A549 treated with GW870086 at 1 μM for 4 hours (cell line): ENCODE data around the gene ZMIZ2. TPM values are rescaled to one million over a fixed set of nuclear protein-coding genes. Genes with fewer than 3 reads are reported as not detected.

Source experiments
- total RNA-seq: library from RNA; stranded (reverse); fragments of 200-300 nt; extraction: Qiagen RNA extraction; gene quantifications from 5 replicates; pipeline ENCODE4 v1.2.3, GENCODE V29; 2022; ENCODE audit warnings: low read depth

Gene ZMIZ2
- 24.8 to 32.9 TPM (median 31.7 TPM) in 5 replicates for total RNA-seq

GRCh38 chr7:44748045-44748947 lies at the start of gene ZMIZ2:
ZMIZ2 (plus strand) TSS chr7:44748847; CDS start chr7:44756250, 7,403 bp downstream.

GRCh38 chr7:44796504-44797328 lies 48.1 kb downstream of the ZMIZ2 start, which contains the start of gene PPIA:
PPIA (plus strand) TSS chr7:44796681; CDS start chr7:44796725, 44 bp downstream.

Other genes with a start within 250 kb of the ZMIZ2 start
- gene NPC1L1, start 207.5 kb upstream of the ZMIZ2 start, total RNA-seq = 0.03 to 0.11 TPM (median 0.06 TPM) in 5 replicates
- 106 to 140 TPM (median 118 TPM) in 5 replicates for gene DDX56, start 174.9 kb upstream of the ZMIZ2 start, total RNA-seq
- 47.7 to 55.0 TPM (median 53.9 TPM) in 5 replicates for gene TMED4, start 166.6 kb upstream of the ZMIZ2 start, total RNA-seq
- 25.7 to 31.2 TPM (median 29.0 TPM) in 5 replicates for gene OGDH, start 142.2 kb upstream of the ZMIZ2 start, total RNA-seq
- 4,906 to 6,290 TPM (median 5,166 TPM) in 5 replicates for gene PPIA, start 47.8 kb downstream of the ZMIZ2 start, total RNA-seq
- 212 to 256 TPM (median 244 TPM) in 5 replicates for gene H2AZ2, start 99.2 kb downstream of the ZMIZ2 start, total RNA-seq
- 10.8 to 14.5 TPM (median 13.0 TPM) in 5 replicates for gene PURB, start 136.7 kb downstream of the ZMIZ2 start, total RNA-seq
- 0.10 to 0.26 TPM (median 0.17 TPM) in 5 replicates for gene MYO1G, start 230.2 kb downstream of the ZMIZ2 start, total RNA-seq